ENCODE data around the gene SUGCT. TPM values are rescaled to one million over a fixed set of nuclear protein-coding genes. Genes with fewer than 3 reads are reported as not detected.
A peak's percentile ranks its signal among the peaks of the same experiment; 100 is the strongest.

Gene SUGCT
- polyA plus RNA-seq, 1 of the 3 experiments (the other 2 are of a cell fraction), result 53.7 TPM

- peaks cover 0 to 8% of the 10 kb centered on the region in 2 experiments; a peak in 2 of 4 replicates for H3K4me1 ChIP-seq (ENCODE audit: control insufficient read depth in 1 of 2, insufficient read depth in 2 of 2, low read depth in 1 of 2, low read length in 1 of 2)
- peaks cover 14% of the 10 kb centered on the region for H3F3A ChIP-seq (replicated peaks; ENCODE audit: insufficient read depth)
- H3K79me2 ChIP-seq (ENCODE audit: insufficient read depth), result peaks cover 71% of the 10 kb centered on the region; the same call in 1 of the 2 replicates
- ChIA-PET CTCF (interaction anchor here (1.0 to 1.5 kb wide), 3 partner anchors 82 to 1109 kb away, joined by 3 read pairs; no protein-coding TSS in a partner anchor), POLR2A (no interaction called here)
- no peak overlapping the region for H3K9ac ChIP-seq
- WGBS (ENCODE audit: low lambda C conversion rate), result 90% methylated on average over 2 of the region's 2 CpGs
- peaks cover 10 to 47% of the 10 kb centered on the region in 2 experiments for H3K36me3 ChIP-seq (replicated peaks in 1 of 2; ENCODE audit: control insufficient read depth in 1 of 2, insufficient read depth in 2 of 2, low read length in 1 of 2)
- H2AFZ ChIP-seq (ENCODE audit: low read depth), result no peak overlapping the region
- H4K20me1 ChIP-seq (ENCODE audit: insufficient read depth), result no peaks in the 10 kb centered on the region
- no peaks in the 10 kb centered on the region for H3K27me3 ChIP-seq (ENCODE audit: insufficient read depth)
- H3K27ac ChIP-seq (ENCODE audit: low read depth in 2 of 2, low read length in 1 of 2), result peak overlapping the region; percentile 11 to 74
- H3K4me2 ChIP-seq, result no peak overlapping the region
- no peaks in the 10 kb centered on the region for H3K9me2 ChIP-seq
- TF ChIP-seq TCF12 (IDR thresholded peaks at IDR 0.05), result no peak
- H3K4me3 ChIP-seq (ENCODE audit: low read depth in 2 of 2, low read length in 1 of 2), result no peak overlapping the region
- H3K9me3 ChIP-seq, result peaks cover 5% of the 10 kb centered on the region; the same call in 1 of the 2 replicates
- DNase-seq, result no peak
Measured at GRCh38 chr7:40595832-40596231, 461.0 kb downstream of the SUGCT start.

GRCh38 chr7:40597517-40597916, 462.7 kb downstream of the SUGCT start:
- Histone ChIP-seq H3K79me2 (ENCODE audit: insufficient read depth) (peaks cover 77% of the 10 kb centered on the region; the same call in 1 of the 2 replicates), H3K4me2 (no peak overlapping the region), H3K4me1 (ENCODE audit: control insufficient read depth in 1 of 2, insufficient read depth in 2 of 2, low read depth in 1 of 2, low read length in 1 of 2) (peaks cover 0 to 8% of the 10 kb centered on the region in 2 experiments; a peak in 2 of 4 replicates), H3F3A (replicated peaks; ENCODE audit: insufficient read depth) (peaks cover 10% of the 10 kb centered on the region), H3K9me2 (no peaks in the 10 kb centered on the region), H2AFZ (ENCODE audit: low read depth) (no peak overlapping the region), H3K4me3 (ENCODE audit: low read depth in 2 of 2, low read length in 1 of 2) (no peak overlapping the region), H3K36me3 (replicated peaks in 1 of 2; ENCODE audit: control insufficient read depth in 1 of 2, insufficient read depth in 2 of 2, low read length in 1 of 2) (peaks cover 16 to 49% of the 10 kb centered on the region in 2 experiments), H3K9ac (no peak overlapping the region), H4K20me1 (ENCODE audit: insufficient read depth) (no peaks in the 10 kb centered on the region), H3K9me3 (no peaks in the 10 kb centered on the region), H3K27me3 (ENCODE audit: insufficient read depth) (no peaks in the 10 kb centered on the region), H3K27ac (ENCODE audit: low read depth in 2 of 2, low read length in 1 of 2) (peak overlapping the region in 1 of 2 experiments; percentile 44; a peak in 2 of 4 replicates)
- TF ChIP-seq FOXJ3 (CRISPR knock-in tag; IDR thresholded peaks at IDR 0.05), result no peak
- no peak for TF ChIP-seq SIN3A (IDR thresholded peaks at IDR 0.05; ENCODE audit: borderline replicate concordance, low read depth, low read length)
- TF ChIP-seq CTCF (IDR thresholded peaks at IDR 0.05), result no peak
- TF ChIP-seq FOXM1 (IDR thresholded peaks at IDR 0.05; ENCODE audit: low read depth), result no peak
- no peak for TF ChIP-seq CHD2 (IDR thresholded peaks at IDR 0.05; ENCODE audit: low read length, partially characterized antibody)
- TF ChIP-seq YY1 (IDR thresholded peaks at IDR 0.05; ENCODE audit: low read depth), result no peak
- TF ChIP-seq PBX3 (IDR thresholded peaks at IDR 0.05), result no peak
- no peak for TF ChIP-seq MXI1 (IDR thresholded peaks at IDR 0.05; ENCODE audit: low read depth, low read length)
- no peak for TF ChIP-seq ZBTB33 (IDR thresholded peaks at IDR 0.05; ENCODE audit: borderline replicate concordance, low read depth)
- no peak for DNase-seq
- CTCF ChIA-PET, result interaction anchor here (0.7 to 1.5 kb wide), 6 partner anchors 11 to 1099 kb away, joined by 3 to 5 read pairs (median 3); no protein-coding TSS in a partner anchor
- POLR2A ChIA-PET, result no interaction called here

Measured in SK-N-SH (cell line).